ENCODE data around the gene PPP1R12C.
"Not testable (repeated sequence)": the region's sequence is repeated elsewhere in the genome, so short reads cannot be mapped to it uniquely, and the experiment has no call there.

Gene PPP1R12C

DNA sequence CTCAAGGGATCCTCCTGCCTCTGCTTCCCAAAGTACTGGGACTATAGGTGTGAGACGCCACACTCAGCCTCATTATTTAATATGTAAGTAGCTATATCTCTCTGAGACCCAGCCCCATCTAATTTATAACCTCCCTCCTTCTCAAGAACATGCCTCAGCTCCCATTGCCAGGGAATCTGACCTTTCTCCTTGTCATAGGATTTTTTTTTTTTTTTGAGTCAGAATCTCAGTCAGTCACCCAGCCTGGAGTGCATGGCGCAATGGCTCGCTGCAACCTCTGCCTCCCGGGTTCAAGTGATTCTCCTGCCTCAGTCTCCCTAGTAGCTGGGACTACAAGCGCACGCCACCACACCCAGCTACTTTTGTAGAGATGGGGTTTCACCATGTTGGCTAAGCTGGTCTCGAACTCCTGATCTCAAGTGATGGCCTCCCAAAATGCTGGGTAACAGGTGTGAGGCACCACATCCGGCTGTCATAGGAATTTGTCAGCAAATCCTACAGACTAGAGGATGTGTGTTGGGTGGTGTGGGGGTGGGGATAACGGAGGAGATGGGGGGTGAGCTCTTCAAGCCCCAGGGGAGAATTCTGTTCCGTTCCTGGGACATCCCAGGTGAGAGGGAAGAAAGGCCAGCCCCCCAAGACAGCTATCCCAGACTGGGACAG, 46.8 kb downstream of the PPP1R12C start:
- DNase-seq = no peak

- DNase-seq = no peak
Observed at GRCh38 chr19:55069865-55070197, 47.6 kb downstream of the PPP1R12C start.

GRCh38 chr19:55068950-55069864, 48.2 kb downstream of the PPP1R12C start:
- DNase-seq = no peak

GRCh38 chr19:55067869-55068268, 49.6 kb downstream of the PPP1R12C start:
- DNase-seq = no peak

- no peak for DNase-seq
Observed at GRCh38 chr19:55066107-55066709, 51.2 kb downstream of the PPP1R12C start.

GRCh38 chr19:55065516-55065915, 51.9 kb downstream of the PPP1R12C start:
- not testable (repeated sequence) for DNase-seq

- no peak for DNase-seq
Observed at GRCh38 chr19:55063492-55063843, 54.0 kb downstream of the PPP1R12C start.

DNA sequence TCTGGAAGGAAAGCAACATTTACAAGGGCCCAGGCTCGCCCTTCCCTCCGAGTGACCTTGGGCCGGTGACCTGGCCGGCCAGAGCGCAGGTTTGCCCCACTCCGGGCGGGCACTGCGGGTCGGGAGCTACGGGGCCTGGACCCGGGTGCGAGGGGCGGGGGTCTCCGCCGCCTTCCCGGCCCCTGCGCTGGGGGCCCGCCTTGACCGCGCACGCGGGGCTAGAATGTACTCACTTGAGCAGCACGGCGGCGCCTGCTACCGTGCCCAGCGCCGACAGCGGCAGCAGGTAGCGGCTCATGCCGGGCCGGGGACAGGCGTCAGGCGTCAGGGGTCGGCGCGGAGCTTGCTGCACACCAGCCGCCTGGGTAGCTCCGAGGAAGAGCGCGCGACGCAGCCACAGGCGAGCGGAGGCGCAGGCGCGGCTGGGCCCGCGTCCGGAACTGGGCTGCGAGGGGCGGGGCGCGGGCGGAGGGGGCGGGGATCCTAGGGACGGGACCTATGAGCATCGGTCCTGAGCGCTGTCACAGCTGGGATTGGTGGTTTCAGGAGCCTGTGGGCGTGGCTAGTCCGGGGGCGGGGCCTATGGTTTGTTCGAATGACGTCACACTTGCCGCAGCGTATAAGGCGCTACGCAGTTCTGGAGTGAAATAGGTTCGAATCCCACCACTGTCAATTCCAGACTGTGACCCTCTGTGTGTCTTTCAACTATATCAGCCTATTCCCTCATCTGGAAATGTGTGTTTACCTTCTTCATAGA, 54.5 kb downstream of the PPP1R12C start, which contains the start of gene RDH13:
TSS of gene RDH13 (minus strand) at position 414 of the 757 bp plus-strand sequence. CDS start at position 298, 116 bp downstream.
- DNase-seq = peak; percentile 94

- DNase-seq = not testable (repeated sequence)
Observed at GRCh38 chr19:55060287-55060686, 57.1 kb downstream of the PPP1R12C start.

GRCh38 chr19:55058781-55059610, 58.4 kb downstream of the PPP1R12C start:
- DNase-seq = no peak

- DNase-seq = no peak
Observed at GRCh38 chr19:55056827-55057226, 60.6 kb downstream of the PPP1R12C start.

DNA sequence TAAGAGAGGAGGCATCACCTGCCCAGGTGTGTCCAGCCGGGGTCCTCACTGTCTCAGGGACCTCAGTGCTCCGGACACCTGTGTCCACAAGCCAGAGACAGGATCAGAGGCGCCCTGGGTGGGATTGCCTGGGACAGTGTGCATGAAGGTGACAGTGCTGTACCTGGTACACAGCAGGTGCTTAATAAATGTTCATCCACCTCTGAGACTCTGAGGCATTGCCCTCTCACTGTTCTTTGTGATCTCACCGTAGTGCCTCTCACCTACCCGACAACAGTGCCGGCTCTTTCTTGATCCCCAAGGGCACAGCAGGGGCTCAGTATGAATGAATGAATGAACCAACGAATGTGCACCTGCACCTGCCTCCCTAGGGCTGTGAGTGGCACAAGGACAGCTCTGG, 63.7 kb downstream of the PPP1R12C start:
- no peak for DNase-seq

GRCh38 chr19:55050749-55051532, 66.5 kb downstream of the PPP1R12C start:
- no peak for DNase-seq

DNA sequence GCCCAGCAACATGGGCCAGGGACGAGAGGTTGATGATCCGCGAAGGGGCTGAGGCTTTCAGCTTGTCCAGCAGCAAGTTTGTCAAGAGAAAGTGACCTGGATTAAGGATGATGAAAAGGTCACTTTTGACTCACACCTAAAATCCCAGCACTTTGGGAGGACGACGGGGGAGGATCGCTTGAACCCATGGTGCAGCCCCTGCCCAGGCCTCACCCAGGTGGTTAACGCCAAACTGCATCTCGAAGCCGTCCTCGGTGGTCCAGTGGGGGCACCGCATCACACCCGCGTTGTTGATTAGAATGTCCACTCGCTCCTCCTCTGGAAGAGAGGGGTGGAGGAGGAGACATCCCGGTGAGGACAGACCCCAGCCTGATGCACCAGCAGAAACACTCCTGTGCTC, 69.0 kb downstream of the PPP1R12C start:
- no peak for DNase-seq

DNA sequence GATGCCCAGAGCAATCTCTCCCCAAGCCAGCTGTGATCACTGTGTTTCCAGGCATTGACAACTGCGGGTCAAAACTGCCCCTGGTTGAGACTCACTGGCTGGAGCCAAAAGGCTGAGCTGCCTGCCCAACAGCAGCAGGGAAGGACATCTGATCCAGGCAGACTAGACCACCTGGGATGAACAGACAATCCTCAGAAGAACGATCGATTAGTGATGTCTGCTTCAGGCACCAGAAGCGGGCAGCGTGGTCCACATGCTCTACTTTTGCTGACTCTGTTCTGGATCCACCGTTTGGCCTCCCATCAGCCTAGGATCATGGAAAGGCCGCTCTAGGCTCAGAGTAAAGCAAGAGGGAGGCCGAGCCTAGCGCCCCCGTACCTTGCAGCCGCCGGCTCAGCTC, 69.5 kb downstream of the PPP1R12C start:
- DNase-seq = no peak

- no peak for DNase-seq
Observed at GRCh38 chr19:55046975-55047622, 70.3 kb downstream of the PPP1R12C start.

DNA sequence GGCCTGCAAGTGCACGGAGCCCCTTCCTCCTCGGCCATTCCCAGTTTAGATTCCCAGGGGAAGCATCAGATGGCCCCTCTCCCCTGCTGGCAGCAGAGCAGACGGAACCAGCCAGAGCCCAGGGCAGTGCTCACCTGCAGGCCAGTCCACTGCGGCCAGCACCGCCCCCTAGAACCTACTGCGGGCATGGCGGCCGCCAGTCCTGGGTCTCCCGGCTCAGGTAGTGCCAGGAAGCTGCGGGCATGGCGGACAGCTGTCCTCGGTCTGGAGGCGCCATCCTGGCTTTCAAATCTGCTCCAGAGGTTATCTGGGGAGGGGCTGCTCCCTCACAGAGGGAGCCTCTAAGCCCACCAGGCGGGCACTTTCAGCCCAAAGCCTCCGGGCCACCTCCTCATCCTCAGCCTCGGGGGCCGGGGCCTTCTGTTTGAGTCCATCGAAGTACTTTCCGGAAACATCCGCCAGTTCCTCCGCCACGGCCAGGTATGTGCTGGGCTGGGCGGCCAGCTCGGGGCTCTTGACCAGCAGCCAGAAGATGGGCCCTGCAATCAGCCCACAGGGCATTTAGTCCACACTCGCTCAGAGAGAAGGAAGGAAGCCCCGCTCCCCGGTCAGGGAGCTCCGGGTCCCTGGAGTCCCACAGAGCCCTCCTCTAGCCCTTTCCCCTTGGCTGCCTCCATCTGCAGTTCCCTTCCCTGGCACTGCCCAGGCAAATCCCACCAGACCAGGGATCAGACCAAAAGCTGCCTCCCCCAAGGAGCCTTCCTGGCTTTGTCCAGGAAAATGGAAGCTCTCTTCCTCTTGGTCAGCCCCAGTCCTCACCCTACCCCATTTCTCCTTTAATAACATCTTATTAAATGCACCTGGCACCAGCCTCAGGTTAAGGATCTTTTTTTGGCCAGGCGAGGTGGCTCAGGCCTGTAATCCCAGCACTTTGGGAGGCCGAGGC, 72.4 kb downstream of the PPP1R12C start:
- DNase-seq = no peak

GRCh38 chr19:55044286-55044685, 73.2 kb downstream of the PPP1R12C start:
- DNase-seq = no peak

- no peak for DNase-seq
Observed at GRCh38 chr19:55042688-55043087, 74.7 kb downstream of the PPP1R12C start.

- no peak for DNase-seq
Observed at GRCh38 chr19:55042344-55042678, 75.1 kb downstream of the PPP1R12C start.
